GM21529 (cell line): ENCODE results near the gene HBEGF.

ENCODE experiments used
- ATAC-seq: cut with Tn5 transposase; IDR thresholded peaks from one replicate; pipeline ENCODE4 v1.9.1; 2021; ENCODE audit not compliant: unreplicated experiment

The HBEGF gene, protein sequence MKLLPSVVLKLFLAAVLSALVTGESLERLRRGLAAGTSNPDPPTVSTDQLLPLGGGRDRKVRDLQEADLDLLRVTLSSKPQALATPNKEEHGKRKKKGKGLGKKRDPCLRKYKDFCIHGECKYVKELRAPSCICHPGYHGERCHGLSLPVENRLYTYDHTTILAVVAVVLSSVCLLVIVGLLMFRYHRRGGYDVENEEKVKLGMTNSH

DNA sequence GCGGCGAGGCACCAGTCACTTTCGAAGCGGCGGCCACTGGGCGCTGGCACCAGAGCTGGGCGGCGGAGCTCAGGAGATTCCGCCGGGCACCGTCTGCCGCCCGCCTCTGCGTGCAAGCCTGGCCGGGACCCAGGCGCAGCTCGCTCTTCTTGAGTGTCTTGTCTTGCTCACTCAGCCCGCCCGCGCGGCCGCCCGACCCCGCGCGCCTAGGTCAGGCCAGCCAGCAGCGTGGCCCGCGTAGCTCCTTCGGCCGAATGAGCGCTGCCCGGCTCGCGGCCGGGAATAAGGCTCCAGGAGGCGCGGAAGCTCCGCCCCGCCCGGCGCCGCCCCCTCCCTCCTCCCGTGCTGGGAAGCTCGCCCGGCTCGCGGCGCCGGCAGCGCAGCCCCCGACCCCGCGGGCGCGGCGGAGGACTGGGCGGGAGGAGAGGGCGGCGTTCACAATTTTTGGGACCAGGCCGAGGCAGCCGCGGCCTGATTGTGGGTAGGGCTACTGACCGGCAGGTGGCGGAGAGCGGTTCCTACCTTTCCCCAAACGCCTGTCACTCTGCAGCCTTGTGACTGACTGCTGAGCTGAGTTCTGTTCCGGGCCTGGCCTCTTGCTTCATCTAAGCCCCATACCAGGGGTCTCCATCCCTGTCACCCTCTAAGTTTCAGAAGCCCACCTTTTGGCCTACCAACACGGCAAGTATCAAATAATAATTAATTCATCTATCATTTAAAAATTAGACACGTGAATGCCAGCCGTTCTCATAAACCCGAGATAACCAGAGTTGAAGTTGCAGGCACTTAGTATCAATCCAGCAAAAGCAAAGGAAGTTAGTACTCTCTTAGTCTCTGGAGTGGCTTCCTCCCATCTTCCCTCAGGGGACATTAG, at the start of gene HBEGF:
Gene HBEGF, minus strand, starts transcription at position 256 of the 874 bp plus-strand sequence. CDS start 275 bp downstream, outside the sequence.
- ATAC-seq, result peak; percentile 76

DNA sequence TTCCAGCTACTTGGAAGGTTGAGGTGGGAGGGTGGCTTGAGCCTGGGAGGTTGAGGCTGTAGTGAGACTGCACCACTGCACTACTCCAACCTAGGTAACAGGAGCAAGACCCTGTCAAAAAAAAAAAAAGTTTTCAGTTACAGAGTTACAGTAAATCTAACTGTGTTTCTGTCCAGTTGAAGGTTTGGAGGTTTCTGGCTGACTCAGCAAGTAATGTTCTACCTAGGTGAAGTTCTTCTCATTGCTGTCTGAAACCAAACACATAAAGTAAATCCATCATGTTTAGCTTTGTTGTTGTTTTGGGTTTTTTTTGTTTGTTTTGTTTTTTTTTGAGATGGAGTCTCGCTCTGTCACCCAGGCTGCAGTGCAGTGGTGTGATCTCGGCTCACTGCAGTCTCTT, 47.3 kb upstream of the HBEGF start:
- ATAC-seq, result no peak

DNA sequence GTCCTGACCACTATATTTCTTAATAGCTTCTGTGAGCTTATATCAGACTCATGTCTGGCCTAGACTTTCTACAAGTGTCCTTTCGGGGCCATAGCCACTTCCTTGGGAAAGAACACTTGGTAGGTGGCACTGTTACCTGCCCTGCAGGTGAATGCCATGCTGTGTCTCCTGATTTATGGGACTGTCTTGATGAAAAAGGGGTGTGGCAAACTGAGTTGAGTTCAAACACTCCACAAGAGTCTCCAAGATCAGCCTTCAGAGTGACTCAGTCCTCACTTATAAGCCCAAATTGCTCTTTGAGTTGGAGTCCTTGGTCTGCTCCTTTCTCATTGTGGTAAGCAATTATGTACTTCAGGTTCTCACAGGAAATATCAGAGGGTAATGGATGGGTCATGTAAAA, 45.3 kb upstream of the HBEGF start:
- no peak for ATAC-seq

DNA sequence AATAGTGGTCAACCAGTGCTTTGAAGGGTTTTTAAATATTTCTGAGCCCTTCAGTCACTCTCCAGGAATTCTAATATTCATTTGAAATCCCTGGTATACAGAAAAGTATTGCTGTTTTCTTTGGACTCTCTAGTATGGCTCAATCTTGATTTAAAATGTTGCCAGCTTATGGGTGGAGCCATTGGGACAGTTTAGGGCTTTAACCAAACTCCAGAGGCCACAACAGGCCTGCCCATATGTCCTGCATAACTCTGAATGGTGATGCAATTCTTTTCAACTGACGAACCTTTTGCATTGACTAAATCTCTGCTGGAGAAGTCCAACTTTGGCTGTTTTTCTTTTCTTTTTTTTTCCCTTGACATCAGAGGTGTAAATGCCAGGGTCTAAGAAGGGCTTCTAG, 44.9 kb upstream of the HBEGF start:
- no peak for ATAC-seq

DNA sequence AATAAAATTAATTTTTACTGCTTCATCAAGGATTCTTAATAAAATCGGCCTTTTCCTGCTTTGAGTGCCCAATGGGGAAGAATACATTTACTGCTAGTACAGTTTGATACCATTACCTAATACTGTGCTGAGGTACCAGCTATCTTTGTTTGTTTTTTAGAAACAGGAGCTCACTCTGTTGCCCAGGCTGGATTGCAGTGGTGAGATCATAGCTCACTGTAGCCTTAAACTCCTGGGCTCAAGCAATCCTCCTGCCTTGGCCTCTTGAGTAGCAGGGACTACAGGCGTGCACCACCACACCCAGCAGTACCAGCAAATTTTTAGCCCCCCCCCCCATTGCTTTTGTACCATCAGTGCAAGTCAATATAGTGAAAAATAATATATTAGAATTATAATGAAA, 41.6 kb upstream of the HBEGF start:
- no peak for ATAC-seq

DNA sequence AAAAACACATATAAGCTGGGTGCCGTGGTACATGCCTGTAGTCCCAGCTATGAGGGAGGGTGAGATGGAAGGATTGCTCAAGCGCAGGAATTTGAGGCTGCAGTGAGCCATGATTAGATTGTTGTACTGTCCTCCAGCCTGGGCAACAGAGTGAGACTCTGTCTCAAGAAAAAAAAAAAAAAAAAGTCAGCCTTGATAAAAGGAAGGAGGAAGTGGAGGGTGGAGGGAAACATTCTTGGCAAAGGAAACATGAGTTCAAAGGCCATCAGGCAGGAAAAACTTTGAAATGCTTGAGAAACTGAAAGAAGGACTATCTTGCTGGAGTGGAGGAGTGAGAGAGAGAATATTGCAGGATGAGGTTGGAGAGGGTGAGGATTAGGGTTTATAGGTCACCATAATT, 36.9 kb upstream of the HBEGF start:
- no peak for ATAC-seq

DNA sequence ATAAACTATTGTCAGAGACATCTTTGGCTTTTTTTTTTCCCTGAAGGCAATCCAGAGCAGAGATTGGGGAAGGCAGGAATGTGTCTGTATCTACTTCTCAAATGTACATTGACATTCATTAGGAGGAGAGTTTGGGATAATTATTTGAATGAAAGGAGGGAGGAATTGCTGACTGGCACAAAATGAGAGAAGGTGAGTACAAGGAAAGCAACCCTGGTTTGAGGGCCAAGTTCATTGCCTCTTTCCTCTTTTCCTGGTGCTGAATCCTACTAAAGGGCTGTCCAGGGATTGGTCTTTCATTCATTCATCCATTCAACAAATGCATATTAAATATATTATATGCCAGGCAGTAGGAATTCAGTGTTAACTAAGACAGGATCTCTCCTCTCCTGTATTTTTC, 36.5 kb upstream of the HBEGF start:
- ATAC-seq, result no peak

DNA sequence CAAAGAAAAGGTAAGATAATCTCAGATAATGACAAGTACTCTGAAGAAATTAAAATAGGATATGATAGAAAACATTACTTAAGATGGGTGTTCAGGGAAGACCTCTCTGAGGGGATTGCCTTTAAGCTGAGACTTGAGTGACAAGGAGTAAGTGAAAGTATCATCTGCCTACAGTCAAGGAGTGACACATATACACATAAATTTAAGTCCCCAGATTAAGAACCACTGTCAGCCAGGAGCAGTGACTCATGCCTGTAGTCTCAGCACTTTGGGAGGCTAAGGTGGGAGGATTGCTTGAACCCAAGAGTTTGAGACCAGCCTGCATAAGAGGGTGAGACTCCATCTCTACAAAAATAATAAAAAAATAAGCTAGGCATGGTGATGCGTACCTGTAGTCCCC, 35.6 kb upstream of the HBEGF start:
- no peak for ATAC-seq

DNA sequence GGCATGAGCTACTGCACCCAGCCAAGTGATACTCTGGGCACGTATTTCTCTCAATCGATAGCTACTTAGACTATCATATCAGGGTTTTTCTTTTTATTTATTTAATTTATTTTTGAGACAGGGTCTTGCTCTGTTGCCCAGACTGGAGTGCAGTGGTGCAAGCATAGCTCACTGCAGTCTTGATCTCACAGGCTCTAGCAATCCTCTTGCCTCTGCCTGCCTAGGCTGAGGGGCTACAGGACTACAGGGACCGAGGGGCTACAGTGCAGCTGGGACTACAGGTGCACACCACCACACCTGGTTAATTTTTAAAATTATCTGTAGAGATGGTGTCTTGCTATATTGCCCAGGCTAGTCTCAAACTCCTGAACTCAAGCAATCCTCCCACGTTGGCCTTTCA, 34.9 kb upstream of the HBEGF start:
- no peak for ATAC-seq

DNA sequence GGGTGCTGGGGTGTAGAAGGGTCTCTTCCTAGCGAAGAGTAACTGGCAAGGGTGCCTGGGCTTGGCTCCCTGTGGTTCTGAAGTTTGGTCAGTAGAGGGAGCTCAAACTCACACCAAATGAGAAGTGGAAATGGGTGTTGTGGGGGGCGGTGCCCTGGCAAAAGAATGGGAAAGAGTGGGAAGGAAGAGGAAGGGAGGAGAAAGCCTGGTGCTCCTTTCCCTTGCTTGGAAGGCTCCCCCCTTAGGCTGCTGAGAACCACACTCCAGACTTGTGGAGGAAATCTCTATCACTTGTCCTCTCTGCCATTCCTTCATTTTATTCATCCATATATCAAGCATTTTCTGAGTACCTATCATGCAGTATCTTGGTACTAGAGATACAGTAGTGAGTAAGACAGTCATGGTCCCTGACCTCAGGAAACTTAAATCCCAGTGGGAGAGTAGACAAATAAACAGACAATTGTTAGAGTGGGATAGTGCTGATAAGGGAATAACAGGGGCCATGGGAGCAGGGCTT, 26.6 kb upstream of the HBEGF start:
- peak; percentile 82 for ATAC-seq

DNA sequence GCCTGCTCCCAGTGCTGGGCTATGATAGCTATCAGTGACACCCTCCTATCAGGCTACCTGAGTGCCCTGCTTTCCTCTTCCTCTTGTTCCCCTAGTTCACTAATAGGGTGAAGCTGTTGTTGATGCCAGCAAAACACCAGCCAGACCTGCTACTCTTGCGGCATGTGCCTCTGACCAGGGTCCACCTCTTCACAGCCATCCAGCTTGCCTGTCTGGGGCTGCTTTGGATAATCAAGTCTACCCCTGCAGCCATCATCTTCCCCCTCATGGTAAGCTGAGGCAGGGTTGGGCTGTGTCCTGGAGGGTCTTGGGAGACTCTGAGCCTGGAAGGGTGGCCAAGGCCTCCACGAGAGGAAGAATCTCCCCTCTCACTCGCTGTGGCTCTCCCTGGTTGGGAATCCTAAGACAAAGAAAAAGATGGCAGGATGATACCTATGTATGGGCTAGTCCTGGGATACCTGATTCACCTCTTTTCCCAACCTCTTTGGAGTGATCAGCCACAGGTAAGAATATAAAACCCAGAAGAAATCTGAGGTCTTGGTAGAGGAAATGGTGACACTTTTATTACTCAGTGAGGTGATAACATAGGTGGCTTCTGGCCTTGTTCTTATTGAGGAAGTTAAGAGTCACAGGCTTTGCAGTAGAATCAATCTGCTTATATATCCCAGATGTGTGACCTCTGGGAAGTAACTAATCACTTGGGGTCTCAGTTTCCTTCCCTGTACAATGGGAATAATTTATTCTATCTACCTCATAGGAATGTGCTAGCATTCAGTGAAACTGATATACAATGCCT, 25.2 kb upstream of the HBEGF start:
- ATAC-seq, result no peak

DNA sequence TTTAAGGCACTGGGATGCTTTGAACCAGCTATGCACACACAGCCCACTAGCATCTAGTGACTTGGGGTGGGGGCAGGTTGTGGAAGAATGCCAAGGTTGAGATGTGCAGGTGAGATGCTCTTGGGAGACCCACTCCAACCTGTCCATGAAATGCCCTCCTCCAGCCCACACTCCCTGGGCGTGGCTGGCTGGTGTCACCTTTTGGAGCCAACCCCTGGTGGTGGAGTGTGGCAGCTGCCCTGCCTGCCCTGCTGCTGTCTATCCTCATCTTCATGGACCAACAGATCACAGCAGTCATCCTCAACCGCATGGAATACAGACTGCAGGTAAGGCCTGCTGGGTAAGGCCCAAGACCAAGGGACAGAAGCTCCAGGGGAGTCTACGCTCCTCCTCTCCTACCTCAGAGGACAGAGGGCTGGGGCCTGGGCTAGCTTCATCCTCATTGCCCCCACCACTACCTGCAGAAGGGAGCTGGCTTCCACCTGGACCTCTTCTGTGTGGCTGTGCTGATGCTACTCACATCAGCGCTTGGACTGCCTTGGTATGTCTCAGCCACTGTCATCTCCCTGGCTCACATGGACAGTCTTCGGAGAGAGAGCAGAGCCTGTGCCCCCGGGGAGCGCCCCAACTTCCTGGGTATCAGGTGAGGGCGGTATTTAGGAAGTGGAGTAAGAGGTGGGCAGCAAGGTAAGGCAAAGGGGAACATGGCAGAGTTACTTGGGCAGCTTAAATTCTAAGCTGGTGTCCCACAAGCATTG, 21.0 kb upstream of the HBEGF start:
- ATAC-seq, result no peak

DNA sequence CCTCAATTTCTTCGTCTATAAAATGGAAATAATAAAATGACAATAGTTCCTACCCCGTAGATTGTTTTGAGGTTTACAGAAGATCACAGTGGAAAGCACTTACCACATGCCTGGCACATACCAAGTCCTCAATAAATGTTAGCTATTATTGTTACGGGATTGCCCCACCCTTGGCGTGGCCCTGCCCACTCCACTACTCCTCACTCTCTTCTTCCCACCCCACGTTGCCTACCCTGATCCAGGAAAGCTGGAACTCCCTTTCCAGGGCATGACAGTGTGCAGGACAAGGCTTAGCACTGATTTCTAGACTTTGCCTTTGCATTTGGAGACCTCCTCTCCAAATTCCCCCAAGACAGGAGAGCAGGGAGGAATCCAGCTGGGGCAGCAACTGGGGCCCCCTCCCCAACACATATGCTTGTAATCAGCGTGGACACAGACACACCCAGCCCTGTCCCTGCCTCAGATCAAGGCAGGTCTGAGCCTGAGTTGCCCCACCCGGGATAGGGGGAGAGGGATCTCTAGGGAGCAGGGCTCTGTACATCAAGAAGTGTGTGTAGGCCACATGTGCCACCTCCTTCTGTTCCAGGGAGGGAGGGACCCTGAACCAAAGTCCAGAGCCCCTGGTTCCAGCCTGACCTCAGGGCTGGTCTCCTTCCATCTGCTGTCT, 20.3 kb upstream of the HBEGF start:
- ATAC-seq, result no peak

DNA sequence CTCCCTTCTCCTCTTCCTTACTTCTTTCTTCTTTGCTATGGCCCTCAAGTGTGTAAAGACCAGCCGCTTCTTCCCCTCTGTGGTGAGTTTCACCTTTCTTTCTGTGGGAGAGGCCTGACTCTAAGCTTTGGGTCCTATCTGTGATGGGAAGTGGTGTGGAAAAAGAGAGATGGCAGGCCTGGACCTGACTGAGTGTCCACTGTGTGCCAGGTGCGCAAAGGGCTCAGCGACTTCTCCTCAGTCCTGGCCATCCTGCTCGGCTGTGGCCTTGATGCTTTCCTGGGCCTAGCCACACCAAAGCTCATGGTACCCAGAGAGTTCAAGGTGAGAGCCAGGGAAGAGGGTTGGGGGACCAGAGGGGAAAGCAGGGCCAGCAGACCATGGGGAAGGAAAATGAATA, 19.5 kb upstream of the HBEGF start:
- ATAC-seq, result no peak

DNA sequence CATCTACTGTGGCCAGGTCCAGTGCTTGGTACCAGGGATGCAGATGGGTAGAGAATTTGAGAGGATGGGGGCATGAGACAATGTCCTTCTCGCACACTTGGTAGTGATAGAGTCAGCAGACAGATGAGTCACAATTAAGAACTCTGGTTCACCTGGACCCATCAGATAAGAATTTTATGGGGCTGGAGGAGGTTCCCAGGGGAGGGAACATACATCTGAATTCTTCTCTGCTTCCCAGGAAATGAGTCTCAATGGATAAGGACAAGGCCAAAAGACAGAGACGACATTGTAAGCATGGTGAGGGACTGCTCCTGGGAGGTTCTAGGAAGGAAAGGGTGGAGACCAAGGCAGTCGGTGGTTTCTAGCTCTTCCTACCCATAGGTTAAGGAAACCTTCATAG, 18.9 kb upstream of the HBEGF start:
- ATAC-seq, result no peak

DNA sequence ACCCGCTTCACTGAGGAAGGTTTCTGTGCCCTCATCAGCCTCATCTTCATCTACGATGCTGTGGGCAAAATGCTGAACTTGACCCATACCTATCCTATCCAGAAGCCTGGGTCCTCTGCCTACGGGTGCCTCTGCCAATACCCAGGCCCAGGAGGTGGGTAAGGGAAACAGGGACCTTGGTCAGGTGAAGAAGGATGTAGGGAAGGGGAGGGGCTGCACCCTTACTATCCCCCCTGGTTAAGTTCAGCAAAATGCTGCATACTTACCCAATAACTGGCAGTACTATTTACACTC, 18.0 kb upstream of the HBEGF start:
- no peak for ATAC-seq

DNA sequence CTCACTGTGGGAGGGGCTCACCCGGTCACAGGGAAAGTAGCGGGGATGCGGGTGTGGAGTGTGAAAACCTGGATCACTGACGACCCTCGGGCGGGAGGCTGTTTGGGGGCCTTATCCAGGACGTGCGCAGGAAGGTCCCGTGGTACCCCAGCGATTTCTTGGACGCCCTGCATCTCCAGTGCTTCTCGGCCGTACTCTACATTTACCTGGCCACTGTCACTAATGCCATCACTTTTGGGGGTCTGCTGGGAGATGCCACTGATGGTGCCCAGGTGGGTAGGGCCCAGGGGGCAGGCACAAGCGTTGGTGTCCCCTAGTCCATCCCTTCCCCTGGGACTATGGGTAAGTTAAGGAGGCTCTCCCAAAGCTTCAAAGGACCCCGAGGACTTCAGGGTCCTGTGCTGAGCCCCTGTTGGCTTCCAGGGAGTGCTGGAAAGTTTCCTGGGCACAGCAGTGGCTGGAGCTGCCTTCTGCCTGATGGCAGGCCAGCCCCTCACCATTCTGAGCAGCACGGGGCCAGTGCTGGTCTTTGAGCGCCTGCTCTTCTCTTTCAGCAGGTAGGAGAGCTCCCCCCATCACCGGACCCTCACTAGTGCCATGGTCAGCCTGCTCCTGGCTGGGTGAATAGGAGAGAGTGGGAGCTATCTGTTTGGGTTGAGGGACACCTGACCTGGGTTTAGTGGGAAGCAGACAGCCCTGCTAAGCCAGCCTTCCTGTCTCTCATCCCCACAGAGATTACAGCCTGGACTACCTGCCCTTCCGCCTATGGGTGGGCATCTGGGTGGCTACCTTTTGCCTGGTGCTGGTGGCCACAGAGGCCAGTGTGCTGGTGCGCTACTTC, 17.4 kb upstream of the HBEGF start:
- ATAC-seq, result no peak

DNA sequence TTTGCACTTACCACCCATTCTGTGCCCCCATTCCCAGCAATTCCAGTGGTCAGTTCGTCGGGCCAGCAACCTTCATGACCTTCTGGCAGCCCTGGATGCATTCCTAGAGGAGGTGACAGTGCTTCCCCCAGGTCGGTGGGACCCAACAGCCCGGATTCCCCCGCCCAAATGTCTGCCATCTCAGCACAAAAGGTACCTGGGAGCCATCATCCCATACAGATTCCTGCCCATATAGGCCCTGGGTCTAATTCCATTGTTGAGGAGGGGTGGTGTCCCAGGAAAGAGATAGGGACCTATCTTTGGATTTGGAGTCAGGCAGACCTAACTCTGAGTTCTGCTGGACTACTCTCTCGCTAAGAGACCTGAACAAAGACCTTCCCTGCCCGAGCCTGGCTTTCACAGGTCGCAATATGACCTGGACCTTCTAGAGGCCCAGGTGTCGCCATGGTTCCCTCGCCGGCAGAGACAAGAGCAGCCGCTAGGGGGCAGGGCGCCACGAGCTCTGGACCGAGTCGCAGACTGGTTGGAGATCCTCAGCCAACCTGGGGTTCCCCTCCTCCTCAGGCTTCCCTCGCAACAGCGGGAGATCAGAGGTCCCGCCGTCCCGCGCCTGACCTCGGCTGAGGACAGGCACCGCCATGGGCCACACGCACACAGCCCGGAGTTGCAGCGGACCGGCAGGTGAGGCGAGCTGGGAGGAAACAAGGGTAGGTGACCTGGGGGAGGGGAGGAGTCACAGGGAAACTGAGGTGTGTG, 16.6 kb upstream of the HBEGF start:
- peak; percentile 93 for ATAC-seq

DNA sequence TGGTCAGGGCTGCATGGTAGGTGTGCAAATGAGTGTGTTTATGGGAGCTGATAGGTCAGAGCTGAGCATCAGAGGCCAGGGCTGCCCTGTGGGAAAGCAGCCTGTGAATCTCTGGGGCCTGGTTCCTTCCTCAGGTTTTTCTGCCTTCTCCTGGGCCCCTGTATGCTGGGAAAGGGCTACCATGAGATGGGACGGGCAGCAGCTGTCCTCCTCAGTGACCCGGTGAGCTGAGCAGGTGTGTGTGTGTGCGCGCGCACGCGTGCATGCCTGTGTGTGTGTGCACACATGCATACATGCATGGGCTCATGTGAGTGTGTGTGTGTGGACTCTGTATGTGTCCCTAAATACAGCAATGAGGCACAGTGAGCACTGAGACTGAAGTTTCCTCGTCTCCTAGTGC, 15.9 kb upstream of the HBEGF start:
- ATAC-seq, result no peak
